NB4 (cell line): ENCODE results near the gene CALML3.

Experiments used
- DNase-seq: peaks from one replicate; pipeline ENCODE4 v3.0.0; 2010; ENCODE audit warnings: low read depth
- H3K4me3 ChIP-seq: one replicate; pipeline ENCODE4 v1.5.1; 2011; ENCODE audit warnings: mild to moderate bottlenecking, low read depth, low read length, moderate library complexity
- MYC ChIP-seq: IDR thresholded peaks from 2 replicates; pipeline ENCODE4 v1.6.1; 2011; ENCODE audit warnings: low read depth, low read length
- POLR2A ChIP-seq: IDR thresholded peaks from 2 replicates; pipeline ENCODE4 v1.6.1; 2011; ENCODE audit warnings: mild to moderate bottlenecking; ENCODE audit not compliant: insufficient read length; ENCODE audit errors: extremely low read depth
- TF ChIP-seq, protein P1 (sequence below): IDR thresholded peaks from 2 replicates; pipeline ENCODE4 v1.6.1; 2011; ENCODE audit warnings: low read depth, low read length
- TF ChIP-seq, protein P2 (sequence below): IDR thresholded peaks from one replicate; pipeline ENCODE4 v1.5.1; 2012; ENCODE audit warnings: low read depth, low read length

The CALML3 gene

DNA sequence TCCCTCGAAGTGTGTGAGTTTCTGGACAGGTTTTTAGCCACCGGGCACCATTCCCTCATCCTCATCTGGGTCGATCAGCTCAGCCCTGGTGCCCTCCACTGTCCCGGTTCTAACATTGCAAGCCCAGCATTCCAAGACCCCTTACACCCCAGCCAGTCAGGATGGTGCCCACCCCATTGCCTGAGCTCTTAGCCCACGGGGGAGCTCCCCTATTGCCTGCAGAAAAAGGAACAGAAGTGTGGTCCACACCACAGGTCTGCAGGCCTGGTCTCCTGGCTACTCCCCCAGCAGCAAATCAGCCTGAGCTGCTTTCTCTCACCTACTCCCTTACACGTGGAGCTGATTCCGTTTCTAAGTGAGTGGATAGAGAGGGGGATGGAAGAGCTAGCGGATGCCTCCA is 30.1 kb upstream of the CALML3 start:
- TF ChIP-seq MYC (no peak), POLR2A (no peak)
- TF ChIP-seq, protein P1, sequence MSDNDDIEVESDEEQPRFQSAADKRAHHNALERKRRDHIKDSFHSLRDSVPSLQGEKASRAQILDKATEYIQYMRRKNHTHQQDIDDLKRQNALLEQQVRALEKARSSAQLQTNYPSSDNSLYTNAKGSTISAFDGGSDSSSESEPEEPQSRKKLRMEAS, result no peak
- TF ChIP-seq, protein P2, sequence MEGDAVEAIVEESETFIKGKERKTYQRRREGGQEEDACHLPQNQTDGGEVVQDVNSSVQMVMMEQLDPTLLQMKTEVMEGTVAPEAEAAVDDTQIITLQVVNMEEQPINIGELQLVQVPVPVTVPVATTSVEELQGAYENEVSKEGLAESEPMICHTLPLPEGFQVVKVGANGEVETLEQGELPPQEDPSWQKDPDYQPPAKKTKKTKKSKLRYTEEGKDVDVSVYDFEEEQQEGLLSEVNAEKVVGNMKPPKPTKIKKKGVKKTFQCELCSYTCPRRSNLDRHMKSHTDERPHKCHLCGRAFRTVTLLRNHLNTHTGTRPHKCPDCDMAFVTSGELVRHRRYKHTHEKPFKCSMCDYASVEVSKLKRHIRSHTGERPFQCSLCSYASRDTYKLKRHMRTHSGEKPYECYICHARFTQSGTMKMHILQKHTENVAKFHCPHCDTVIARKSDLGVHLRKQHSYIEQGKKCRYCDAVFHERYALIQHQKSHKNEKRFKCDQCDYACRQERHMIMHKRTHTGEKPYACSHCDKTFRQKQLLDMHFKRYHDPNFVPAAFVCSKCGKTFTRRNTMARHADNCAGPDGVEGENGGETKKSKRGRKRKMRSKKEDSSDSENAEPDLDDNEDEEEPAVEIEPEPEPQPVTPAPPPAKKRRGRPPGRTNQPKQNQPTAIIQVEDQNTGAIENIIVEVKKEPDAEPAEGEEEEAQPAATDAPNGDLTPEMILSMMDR, result no peak
- DNase-seq, result no peak
- no peak overlapping the region for H3K4me3 ChIP-seq

DNA sequence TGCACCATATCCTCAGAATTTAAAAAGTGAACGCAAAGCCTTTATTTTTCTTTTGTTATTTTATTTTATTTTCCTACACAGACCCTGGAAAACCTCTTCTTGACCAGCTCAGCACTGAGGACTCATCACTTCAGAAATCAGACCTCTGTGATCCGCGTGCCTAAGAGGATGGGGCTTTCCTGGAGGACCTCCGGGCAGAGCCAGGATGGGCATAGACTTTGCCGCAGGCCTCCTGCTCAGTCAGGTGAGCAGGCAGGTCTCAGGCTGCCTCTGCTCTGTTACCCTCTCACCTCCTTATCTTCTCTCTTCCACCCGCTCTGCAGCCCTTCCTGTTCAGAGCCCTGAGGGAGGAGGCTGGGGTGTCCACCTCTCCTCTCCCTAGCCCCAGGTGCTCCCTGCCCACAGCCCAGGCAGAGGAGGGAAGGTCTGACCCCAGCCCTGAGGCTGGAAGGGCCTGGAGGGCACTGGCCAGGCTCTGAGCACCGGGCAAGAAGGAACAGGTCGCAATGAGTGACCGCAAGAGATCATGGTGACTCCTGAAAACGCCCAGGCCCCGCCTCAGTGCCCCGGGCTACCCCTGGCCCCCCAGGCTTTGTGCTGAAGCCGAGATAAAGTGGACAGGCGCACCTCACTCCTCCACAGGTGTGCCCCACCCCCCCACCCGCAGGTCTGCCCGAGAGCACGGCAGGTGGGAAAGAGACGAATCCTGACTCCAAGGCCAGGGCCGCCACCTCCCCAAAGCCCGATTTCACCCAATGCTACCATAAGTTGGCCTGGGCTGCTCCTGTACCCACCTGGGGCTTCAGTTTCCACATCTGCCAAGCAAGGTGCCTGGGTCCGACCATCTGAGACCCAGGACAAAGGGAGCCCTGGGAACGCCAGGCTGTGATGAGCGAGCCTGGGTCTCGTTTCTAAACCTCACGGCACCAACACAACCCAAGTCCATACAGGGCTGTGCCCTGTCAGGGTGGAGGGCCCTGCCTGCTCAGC is 28.2 kb upstream of the CALML3 start:
- H3K4me3 ChIP-seq, result no peak overlapping the region
- DNase-seq, result no peak
- TF ChIP-seq, protein P1, result no peak
- TF ChIP-seq MYC, result no peak
- TF ChIP-seq POLR2A, result no peak
- TF ChIP-seq, protein P2, result no peak

DNA sequence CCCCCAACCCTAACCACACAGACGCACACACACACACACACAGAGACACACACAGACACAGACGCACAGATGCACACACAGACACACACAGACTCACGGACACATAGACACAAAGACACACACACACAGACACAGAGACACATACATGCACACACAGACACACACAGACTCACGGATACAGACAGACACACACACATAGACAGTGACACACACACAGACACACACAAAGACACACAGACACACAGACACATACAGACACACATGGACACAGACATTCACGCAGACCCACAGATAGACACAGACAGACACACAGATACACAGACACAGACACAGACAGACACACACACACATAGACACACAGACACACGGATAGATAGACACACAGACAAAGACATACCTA is 27.5 kb upstream of the CALML3 start:
- H3K4me3 ChIP-seq, result no peak overlapping the region
- no peak for DNase-seq
- TF ChIP-seq MYC, result no peak
- TF ChIP-seq POLR2A, result no peak
- TF ChIP-seq, protein P2, result no peak
- TF ChIP-seq, protein P1, result no peak

DNA sequence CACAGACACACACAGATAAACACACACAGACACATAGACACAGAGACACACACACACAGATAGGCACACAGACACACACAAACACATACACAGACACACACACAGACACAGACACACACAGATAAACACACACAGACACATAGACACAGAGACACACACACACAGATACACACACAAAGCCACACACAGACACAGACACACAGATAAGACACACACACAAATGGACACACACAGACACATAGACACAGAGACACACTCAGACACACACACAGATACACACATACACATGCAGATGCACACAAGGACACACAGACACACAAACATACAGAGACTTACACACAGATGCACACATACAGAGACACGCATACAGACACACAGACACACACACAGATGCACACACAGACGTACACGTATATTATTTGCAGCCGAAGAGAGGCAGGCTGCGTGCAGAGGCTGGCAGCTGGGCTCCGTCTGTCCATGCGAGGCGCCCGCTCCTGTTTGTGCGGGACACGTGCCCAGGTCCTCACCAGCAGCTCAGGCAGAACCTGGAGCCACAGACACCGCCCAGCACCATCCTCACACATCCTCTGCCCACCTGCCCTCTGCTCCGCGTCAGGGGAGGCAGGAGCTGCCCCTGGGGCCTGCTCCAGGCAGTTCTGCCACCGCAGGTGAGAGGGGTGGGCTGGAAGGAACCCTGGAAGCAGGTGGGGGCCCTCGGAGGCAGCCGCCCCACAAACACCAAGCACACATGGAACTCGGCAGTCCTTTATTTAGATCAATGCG is 26.6 kb upstream of the CALML3 start:
- DNase-seq, result no peak
- H3K4me3 ChIP-seq, result no peak overlapping the region
- TF ChIP-seq, protein P2, result no peak
- TF ChIP-seq, protein P1, result no peak

DNA sequence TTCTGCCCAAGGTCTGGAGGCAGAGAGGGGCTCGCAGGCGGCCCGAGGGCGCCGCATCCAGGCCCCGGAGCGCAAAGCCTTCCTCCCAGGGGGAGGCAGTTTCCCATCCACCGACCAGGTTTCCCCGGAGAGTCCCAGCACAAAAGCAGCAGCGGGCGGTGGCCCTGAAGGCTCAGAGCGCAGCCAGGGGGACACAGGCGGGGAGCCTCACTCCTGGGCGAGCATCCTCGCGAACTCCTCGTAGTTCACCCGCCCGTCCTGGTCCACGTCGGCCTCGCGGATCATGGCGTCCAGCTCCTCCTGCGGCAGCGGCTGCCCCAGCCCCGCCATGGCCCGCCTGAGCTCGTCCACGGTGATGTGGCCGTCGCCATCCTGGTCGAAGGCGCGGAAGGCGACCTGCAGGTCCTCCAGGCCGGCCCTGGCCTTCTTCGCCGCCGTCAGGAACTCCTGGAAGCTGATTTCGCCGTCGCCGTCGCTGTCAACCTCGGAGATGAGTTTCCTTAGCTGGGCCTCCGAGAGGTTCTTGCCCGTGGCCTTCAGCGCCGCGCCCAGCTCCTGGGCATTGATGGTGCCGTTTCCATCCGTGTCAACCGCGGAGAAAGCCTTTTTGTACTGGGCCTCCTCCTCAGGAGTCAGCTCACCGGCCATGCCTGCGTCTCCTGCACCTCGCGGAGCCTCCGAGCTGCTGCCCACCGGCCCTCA is 25.8 kb upstream of the CALML3 start:
- TF ChIP-seq MYC (no peak), POLR2A (no peak)
- TF ChIP-seq, protein P1, result no peak
- TF ChIP-seq, protein P2, result no peak

More for the DNA sequence above, 25.8 kb upstream of the CALML3 start:
- no peak for DNase-seq
- no peak overlapping the region for H3K4me3 ChIP-seq
